Hematopoietic multipotent progenitor cell treated with erythropoietin and hydrocortisone succinate and interleukin-3 and kit ligand, for 15 days (in vitro differentiated cells): ENCODE data around the gene TLK2.
"Not testable (repeated sequence)": the region's sequence is repeated elsewhere in the genome, so short reads cannot be mapped to it uniquely, and the experiment has no call there.

Experiments
- DNase-seq: peaks from one replicate; pipeline ENCODE4 v3.0.0-alpha.2; 2015; ENCODE audit warnings: low spot score

TLK2 gene

DNA sequence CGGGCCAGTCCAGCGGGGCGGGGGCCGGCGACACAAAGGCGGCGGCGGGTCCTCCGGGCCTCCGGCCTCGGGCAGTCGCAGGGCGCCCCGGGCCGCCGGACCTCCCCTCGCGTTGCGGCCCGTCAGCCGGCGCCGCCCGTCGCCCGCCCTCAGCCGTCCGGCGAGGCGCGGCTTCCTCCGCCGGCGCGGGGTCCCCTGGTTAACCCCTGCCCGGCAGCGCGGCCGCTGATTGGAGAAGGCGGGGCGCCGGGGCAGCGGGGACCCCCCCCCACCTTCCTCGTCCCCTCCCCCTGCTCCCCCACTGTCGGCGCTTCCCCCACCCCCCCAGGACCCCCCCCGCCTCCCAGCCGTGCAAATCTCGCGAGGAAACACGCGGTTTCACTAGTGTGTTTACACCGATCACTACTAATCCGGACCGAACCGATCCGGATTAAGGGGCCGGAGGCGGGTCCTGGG, at the start of gene TLK2:
Gene TLK2 (plus strand): TSS at position 402 of the 456 bp plus-strand sequence. CDS start 2,301 bp downstream, outside the sequence.
- peak; percentile 52 for DNase-seq

DNA sequence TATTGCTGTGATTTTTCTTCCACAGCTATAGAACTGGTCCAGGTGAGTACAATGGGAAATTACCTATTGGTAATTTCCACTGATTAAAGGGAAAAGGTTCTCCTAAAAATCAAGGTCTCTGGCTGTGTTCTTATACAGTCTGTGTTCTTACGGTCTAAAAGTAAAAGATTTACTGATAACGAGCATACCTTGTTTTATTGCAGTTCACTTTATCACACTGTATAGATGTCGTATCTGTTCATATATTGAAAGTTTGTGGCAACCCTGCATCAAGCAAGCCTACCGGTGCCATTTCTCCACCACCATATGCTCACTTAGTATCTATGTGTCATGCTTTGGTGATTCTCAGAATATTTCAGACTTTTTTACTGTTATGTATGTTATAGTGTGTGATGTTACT, 43.4 kb upstream of the TLK2 start:
- DNase-seq = not testable (repeated sequence)

DNA sequence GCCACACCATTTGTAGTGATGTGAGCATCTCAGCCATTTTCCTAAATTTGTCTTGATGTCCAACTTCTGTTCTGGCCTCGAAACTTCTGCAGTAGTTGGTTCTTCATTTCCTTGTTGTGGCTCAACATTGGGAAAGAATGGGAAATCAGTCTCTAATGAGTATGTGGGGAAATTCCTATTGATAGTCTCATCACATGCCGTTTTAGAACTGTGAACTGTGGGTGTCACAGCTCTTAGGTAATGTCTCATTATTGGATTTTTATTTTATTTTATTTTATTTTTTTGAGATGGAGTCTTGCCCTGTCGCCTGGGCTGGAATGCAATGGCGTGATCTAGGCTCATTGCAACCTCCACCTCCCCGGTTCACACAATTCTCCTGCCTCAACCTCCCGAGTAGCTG, 37.4 kb upstream of the TLK2 start:
- not testable (repeated sequence) for DNase-seq

DNA sequence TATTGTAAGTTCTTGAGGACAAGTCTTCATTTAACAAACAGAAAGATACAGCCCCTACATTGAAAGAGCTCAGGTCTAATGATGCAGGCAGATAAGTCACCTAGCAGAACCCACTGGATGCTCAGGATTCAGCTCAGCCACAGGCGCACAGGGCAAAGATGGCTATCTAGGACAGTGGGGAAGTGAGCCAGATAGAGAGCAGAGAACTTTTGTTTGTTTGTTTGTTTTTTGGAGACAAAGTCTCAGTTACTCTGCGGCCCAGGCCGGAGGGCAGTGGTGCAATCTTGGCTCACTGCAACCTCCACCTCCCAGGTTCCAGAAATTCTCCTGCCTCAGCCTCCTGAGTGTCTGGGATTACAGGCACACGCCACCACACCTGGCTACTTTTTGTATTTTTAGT, 34.6 kb upstream of the TLK2 start:
- DNase-seq = no peak

DNA sequence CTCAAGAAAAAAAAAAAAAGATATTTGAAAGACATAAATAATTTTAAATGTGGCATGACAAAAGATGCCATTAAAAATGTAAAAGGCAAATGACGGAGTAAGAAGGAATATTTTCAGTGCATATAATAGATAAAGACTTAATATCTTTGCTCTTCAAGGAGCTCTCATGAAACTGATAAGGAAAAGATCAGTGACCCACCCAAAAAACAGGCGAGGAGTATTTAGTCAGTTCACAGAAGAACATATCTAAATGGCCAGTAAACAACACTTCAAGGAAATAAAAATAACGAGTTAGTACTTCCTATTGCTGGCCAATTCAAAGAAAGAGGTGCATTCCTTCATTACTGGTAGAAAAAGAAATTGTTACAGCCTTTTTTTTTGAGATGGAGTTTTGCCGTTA, 32.8 kb upstream of the TLK2 start:
- peak; percentile 50 for DNase-seq

DNA sequence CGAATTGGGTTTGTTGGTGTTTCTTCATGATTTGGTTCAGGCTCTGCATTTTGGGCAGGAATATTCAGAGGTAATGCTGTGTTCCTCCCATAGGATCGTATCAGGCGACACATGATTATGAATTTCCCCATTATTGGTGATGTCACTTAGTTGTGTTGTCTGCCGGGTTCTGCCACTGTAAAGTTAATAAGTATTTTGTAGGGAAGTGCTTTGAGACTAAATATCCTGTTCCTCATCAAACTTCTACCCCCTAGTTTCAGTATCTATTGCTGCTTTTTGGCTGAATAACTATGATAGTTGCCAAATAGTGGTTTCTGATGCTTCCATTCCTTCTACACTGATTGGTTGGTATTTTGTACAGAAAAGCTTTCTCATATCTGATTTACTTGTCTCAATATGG, 26.4 kb upstream of the TLK2 start:
- not testable (repeated sequence) for DNase-seq

DNA sequence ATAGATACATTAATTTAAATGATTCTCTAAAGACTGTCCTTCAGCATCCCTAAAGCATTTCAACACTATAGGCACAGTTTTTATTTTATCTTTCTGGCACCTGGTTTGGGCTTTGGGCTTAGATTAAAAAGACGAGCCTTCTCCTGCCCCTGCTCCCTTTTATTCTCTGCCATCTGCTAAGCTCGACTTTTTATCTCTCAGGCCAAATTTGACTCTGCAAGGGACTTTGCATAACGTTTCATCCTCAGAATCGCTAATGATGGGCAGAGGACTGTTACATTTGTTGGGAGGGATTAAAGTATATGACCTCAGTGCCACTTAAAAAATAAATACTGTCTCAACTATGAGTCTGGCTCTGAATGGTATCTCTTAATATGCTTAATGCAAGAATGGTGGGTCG, 25.6 kb upstream of the TLK2 start:
- DNase-seq = peak; percentile 15

DNA sequence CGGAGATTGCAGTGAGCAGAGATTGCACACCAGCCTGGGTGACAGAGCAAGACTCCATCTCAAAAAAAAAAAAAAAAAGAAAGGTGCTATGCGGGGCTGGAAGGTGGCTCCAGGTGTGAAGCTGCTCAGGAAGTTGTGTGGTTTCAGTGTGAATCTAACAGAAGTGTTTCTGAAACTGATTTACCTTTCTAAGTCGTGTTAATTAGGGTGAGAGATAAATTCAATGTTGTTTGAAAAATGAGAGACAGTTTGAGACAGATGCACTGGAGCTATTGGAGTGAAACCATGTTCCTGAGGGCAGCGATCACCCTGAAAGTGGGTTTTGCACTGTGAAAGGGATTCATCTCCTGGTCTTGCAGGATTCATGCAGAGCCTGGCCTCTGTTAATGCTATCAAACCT, 25.0 kb upstream of the TLK2 start:
- DNase-seq = not testable (repeated sequence)

DNA sequence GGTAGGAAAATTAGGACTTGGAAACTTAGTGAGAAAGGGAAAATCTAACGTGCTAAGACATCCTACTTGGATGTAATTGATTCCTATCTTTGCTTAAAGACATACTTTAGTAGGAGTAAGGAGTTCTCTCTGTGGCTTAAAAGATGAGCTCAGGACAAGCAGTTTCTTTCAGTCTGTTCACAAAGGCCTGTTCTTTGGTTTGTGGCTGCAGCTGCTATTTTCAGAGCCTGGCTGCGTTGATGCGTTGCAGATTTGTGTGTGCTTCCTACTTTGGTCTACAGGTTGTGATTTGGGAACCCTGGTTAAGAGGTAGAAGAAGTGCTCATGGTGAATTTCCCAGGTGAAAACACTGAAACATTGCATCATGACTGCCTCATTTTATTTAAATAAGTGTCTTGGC, 24.5 kb upstream of the TLK2 start:
- DNase-seq = not testable (repeated sequence)

DNA sequence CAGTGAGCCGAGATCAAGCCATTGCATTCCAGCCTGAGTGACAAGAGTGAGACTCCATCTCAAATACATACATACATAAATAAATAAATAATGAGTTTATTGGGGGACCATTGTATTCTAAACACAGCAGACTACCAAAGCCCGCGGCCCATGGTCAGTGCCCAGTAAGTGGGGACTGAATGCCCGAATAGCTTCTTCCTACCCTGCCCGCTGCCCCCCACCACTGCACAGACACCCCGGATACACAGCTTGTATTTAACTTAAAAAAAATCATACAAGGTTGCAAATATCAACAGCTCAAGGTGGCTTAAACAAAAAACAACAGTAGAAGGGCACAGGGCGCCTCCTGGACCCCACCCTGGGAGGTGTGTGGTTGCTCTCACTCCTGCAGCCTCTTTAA, 22.6 kb upstream of the TLK2 start:
- DNase-seq = no peak

DNA sequence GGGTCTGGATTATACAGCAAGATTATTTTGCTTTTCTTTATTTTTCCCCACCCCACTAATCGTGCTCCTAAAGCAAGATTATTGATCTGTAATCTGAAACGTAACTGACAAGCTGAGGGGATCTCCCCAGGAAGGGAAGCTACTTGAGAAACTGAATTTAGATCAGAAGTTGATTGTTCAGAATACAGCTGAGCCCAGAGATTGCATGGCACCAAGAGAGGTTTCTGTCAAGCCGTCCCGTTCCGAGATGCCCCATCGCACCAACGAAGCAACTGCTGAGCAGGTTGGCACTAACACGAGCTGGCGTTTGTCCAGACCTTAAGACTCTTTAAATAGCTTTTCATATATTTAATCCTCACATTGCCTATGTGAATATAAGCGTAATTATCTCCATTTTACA, 20.1 kb upstream of the TLK2 start:
- not testable (repeated sequence) for DNase-seq

DNA sequence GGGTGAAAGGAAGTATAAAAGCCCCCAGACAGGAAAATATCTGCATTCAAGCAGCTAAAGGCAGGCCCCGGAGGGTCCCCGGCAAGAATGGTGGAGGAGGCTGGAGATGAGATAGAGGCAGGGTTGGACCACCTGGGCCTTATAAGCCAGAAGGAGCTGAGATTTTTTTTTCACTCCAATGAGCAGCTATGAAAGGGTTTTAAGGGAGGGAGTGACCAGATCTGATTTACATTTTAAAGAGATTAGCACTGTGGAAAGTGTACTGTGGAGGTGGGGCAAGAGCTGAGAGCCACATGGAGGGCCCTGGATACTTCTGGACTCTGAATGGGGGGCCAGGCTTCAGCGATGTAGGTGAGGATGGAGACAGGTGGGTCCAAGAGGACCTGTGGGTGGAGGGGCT, 14.2 kb upstream of the TLK2 start:
- not testable (repeated sequence) for DNase-seq

DNA sequence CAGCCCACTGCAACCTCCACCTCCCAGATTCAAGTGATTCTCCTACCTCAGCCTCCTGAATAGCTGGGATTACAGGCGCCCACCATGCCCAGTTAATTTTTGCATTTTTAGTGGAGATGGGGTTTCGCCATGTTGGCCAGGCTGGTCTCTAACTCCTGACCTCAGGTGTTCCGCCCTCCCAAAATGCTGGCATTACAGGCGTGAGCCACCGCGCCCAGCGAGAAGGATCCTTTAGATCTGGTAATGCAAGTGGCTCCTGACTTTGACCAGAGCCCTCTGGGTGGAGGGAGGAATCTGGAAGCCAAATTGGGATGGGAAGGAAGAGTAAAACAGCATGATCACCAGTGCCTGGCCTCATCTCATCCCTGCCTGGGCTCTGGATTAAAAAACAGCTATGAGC, 13.4 kb upstream of the TLK2 start:
- not testable (repeated sequence) for DNase-seq

DNA sequence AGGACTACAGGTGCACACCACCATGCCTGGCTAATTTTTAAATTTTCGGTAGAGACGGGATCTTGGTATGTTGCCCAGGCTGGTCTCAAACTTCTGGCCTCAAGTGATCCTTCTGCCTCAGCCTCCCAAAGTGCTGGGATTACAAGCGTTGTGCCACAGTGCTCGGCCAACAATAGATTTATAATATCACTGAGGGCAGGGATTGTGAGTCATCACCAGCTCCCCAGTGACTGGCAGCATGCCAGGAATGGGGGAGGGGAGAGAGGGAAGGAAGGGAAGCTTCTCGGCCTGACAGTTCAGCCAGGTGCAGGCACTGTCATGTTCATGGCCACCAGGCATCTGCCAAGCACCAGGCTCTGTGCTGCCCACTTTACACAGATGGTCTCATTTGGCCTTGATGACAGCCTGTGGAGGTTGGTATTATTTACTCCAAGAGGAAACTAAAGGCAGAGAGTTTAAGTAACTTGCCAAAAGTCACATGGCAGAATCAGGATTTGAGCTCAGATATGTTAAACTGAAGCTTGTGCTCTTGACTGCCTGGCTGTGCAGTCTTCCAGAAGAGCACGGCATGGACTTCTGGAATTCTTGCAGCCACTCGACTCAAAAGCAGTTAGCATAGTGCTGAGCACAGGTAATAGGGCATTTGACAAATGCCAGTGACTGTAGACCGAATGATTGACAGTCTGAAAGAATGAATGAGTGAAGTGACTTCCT, 7.8 kb upstream of the TLK2 start:
- DNase-seq = peak; percentile 33

DNA sequence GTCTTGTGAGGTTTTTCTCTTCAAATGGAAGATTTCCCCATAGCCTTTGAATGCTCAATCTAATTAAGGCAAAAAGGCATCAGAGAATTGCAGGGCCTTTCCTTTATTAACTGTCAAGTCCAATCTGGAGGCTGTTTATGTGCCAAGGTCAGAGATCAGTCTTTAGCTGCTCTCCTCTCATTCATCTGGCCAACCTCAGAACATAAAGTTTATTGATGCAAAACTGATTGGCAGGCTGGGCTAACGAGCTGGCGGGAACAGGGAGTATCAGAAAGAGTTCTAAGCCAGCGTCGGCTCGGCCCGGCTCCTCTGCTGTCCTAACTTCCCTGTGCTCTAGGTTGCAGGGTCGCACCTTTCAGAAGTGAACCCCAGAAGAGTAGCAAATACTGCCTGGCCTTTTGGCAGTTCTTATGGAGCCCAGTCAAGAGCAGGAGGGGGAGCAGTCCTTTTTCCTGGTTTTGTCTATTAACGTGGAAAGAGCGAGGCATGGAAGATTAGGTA, 7.2 kb upstream of the TLK2 start:
- not testable (repeated sequence) for DNase-seq

DNA sequence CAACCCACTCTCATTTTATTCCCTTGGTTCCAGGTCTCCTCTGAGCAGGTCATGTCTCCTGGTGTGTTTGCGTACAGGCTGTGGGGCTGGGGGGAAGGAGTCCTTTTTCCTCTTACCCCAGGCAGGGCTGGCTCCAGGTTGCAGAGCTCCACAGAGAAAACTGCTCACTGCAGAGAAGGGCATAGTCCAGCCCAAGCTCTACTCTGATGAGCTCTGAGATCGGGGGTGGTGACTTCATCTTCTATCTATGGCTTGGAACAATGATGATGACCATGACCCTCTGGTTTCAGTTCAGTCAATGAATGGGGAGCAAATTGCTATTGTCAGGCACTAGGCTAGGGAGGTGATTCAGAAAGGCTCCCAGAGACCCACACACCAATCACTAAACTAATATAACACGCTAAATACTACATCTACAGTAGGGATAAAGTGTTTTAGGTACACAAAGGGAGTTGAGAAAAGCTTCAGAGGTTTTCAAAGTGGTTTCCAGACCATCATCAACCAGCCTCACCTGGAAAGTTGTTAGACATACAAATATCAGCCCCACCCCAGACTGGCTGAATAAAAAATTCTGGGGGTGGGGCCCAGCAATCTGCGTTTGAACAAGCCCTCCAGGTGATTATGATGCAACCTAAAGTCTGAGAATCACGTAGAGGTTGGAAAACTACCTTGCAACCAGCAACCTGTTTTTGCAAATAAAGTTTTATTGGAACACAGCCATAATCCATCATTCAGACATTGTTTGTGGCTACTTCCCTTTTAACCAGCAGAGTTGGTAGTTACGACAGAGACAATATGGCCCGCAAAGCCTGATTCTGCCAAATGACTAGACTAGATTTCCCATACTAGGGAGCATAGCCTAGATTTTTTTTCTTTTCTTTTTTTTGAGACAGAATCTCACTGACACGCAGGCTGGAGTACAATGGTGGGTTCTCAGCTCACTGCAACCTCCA, 5.3 kb upstream of the TLK2 start:
- DNase-seq = not testable (repeated sequence)

DNA sequence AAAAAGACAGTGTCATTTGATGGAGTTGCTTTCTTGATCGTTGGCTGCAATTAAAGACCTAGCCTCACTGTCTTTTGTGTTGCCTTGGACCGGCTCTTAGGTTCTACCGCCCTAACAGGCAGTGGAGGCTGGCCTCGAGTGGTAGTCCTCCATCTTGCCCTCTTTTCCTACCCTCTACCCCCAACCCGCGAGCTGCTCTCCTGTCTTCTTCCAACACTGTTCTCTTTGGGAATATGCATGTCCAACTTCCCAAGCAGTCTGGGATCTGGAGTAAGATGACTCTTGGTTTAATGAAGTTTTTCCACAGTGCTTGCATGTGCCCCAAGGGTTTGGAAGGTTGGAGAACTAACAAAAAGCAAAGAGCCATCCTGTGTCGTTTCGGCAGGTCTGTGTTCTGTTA, 1.5 kb upstream of the TLK2 start:
- not testable (repeated sequence) for DNase-seq

DNA sequence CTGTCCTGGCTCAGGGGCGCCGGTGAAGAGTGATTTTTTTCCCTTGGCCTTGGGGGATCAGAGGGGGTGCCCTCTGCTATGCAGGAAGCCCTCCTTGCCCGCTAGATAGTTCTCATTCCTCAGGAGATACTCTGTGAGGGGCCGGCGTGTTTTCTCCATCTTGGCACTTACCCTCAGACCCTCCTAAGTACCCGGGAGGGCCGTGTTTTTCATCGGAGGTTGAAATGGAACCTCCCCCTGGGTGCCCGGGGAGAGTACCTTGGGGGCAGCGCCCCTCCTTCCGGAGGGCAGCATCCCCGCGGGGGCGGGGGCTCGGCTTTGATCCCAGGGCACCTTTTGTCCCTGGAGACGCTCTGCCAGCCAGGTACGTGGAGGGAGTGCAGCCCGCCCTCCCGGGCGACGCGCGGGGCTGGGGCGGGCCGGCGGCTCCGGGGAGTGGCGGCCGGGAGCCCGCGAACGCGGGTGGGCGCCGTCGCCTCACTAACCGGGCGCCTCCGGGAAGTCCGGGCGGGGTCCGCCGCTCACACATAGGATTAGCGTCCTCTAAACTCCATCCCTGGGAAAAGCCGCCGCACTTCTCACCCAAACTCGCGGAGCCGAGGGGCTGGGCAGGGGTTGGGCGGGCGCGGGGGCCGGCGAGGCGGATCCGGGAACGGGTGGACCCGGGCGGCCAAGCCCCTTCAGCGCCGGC, 762 bp upstream of the TLK2 start:
- DNase-seq = peak; percentile 24

DNA sequence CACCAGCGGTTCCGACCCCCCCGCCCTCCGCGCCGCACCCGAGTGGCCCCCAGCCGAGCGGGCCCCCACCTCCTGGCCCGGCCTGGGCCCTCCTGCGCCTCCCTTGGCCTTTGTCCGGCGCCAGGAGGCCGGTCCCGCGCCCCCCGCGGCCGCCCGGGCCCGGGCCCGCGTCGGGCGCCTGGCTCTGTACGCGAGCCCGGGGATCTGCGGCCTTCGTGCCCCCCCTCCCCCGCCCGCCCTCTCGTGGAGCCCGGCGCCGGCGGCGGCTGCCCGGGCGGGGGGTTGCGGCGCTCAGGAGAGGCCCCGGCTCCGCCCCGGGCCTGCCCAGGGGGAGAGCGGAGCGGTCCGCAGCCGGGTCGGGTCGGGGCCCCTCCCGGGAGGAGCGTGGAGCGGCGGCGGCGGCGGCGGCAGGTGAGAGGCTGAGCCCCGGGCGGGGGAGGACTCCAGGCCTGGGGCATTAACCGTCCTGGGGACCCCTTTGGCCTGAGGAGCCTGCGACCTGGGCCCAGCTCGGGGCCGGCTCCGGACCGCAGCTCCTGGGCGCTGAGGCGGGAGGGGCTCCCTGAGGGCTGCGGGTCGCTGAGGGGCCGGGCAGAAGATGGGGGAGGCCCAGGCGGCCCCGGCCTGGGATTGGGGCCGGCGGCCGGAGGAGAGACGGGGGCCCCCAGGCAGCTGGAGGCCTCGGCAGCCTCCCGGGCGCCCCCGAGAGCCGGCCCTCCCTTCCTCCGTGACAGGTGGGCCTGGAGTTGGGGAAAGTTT, 434 bp downstream of the TLK2 start:
- peak; percentile 38 for DNase-seq

DNA sequence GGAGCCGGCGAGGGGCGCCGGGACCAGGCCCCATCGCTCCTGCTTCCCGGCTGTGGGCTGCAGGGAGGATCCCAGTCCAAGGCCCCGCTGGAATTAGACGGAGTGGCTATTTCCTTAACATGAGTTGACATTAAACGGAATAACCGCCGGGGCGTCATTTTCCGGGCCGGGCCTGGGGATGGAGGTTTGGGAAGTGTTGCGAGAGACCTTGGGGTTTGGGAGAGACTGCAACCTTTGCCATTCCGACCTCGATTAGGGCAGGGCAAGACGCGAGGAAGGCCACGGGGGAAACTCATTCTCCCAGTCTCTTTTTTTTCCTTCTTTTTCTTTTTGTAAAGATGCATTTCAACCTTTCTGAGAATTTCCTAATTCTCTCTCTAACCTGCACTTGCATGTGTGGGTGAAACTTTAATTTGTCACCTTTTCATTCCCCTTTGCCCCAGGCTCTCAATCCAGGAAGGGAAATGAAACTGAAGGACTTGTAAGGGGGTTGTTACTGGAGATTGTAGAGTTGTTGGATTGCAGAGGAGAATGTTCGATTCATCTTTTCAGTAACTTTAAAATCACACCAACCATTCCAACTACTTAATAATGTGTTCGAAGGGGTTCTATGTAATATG, 1.1 kb downstream of the TLK2 start:
- peak; percentile 15 for DNase-seq

DNA sequence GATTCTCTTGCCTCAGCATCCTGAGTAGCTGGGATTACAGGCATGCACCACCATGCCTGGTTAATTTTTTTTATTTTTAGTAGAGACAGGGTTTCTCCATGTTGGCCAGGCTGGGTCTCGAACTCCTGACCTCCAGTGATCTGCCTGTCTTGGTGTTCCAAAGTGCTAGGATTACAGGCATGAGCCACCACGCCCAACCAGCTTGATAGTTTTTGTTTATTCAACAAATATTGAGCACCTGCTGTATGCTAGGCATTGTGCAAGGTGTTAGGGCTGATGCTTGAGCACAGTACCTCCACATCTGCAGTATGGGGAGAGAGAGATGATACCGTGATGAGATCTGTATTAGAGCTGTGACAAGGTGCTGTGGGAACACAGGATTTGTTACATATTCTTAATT, 3.9 kb downstream of the TLK2 start:
- not testable (repeated sequence) for DNase-seq
